Activated naive CD8-positive, alpha-beta T cell treated with anti-CD3 and anti-CD28 coated beads, Interleukin-2, amount 10 ng/mL, durations not matched to agents 7 days and 5 days (primary cell): ENCODE measurements around the gene PIP4K2C. TPM values are rescaled to one million over a fixed set of nuclear protein-coding genes. Genes with fewer than 3 reads are reported as not detected.
A peak's percentile ranks its signal among the peaks of the same experiment; 100 is the strongest.

ENCODE experiments used
- ATAC-seq: fragments of 150-1000 bp; cut with Tn5 transposase; one replicate; pipeline ENCODE4 v1.10.0; 2021; ENCODE audit warnings: low read depth, moderate library complexity
- POLR2A ChIA-PET: fragments of 350-600 bp; sonication (Branson Sonifier 250); formaldehyde crosslinking; loops from one replicate; lab custom pipeline; 2021; ENCODE audit warnings: antibody characterized with exemption; lab: Charles Lee
- DNase-seq: peaks from one replicate; pipeline ENCODE4 v3.0.0; 2021
- H3K27ac Mint-ChIP-seq: one replicate; pipeline ENCODE4 v1.8.0; 2022; ENCODE audit warnings: mild to moderate bottlenecking, mixed read lengths
- H3K27me3 Mint-ChIP-seq: one replicate; pipeline ENCODE4 v1.8.0; 2022; ENCODE audit warnings: mild to moderate bottlenecking, moderate library complexity, mixed read lengths
- H3K36me3 Mint-ChIP-seq: one replicate; pipeline ENCODE4 v1.8.0; 2021; ENCODE audit warnings: mild to moderate bottlenecking, mixed read lengths
- H3K4me1 Mint-ChIP-seq: one replicate; pipeline ENCODE4 v1.8.0; 2021; ENCODE audit warnings: mixed read lengths
- H3K4me3 Mint-ChIP-seq: one replicate; pipeline ENCODE4 v1.8.0; 2022; ENCODE audit warnings: mild to moderate bottlenecking, moderate library complexity, mixed read lengths
- H3K9me3 Mint-ChIP-seq: one replicate; pipeline ENCODE4 v1.8.0; 2021; ENCODE audit warnings: mixed read lengths
- total RNA-seq, 2 experiments: library from RNA; stranded (reverse); gene quantifications; one replicate each; pipeline ENCODE4 v1.2.3, GENCODE V29; 2021

Gene PIP4K2C
- total RNA-seq = 10 to 100 TPM; 21.6 to 24.1 TPM

- Mint-ChIP-seq H3K4me3 (peak within 1 kb of the TSS; percentile 89), H3K27me3 (no peaks in the 10 kb centered on the region), H3K27ac (peak within 1 kb of the TSS; percentile 82), H3K4me1 (peaks cover 21% of the 10 kb centered on the region), H3K36me3 (peaks cover 3% of the 10 kb centered on the region), H3K9me3 (no peaks in the 10 kb centered on the region)
- POLR2A ChIA-PET = interaction anchor here (0.6 to 2.3 kb wide), 9 partner anchors 9 to 154 kb away, joined by 3 to 10 read pairs (median 4); partner anchors contain the start of genes ARHGEF25, DDIT3, DTX3 and TSPAN31
- DNase-seq = peak; percentile 85
- peak; percentile 93 for ATAC-seq
Measured at GRCh38 chr12:57590864-57591781, at the start of gene PIP4K2C. Gene PIP4K2C, plus strand, starts transcription at chr12:57591192. Its CDS starts 98 bp downstream, at chr12:57591290.

- peaks cover 27% of the 10 kb centered on the region for H3K36me3 Mint-ChIP-seq
- H3K4me3 Mint-ChIP-seq = no peak overlapping the region
- no peak for ATAC-seq
- DNase-seq = no peak
- H3K27me3 Mint-ChIP-seq = no peaks in the 10 kb centered on the region
- H3K9me3 Mint-ChIP-seq = no peaks in the 10 kb centered on the region
- no peak overlapping the region for H3K27ac Mint-ChIP-seq
- POLR2A ChIA-PET = interaction anchor here (0.6 kb wide), 1 partner anchor 1595 kb away, joined by 3 read pairs; no protein-coding TSS in a partner anchor
- peaks cover 29% of the 10 kb centered on the region for H3K4me1 Mint-ChIP-seq
Measured at GRCh38 chr12:57541717-57542116, 49.3 kb upstream of the PIP4K2C start.

- Mint-ChIP-seq H3K9me3 (no peaks in the 10 kb centered on the region), H3K27me3 (peaks cover 10% of the 10 kb centered on the region), H3K36me3 (peaks cover 15% of the 10 kb centered on the region), H3K4me3 (no peak overlapping the region), H3K4me1 (peaks cover 32% of the 10 kb centered on the region), H3K27ac (no peak overlapping the region)
- no peak for DNase-seq
- POLR2A ChIA-PET = interaction anchor here (1.2 kb wide), 1 partner anchor 16 kb away, joined by 3 read pairs; no protein-coding TSS in a partner anchor
- no peak for ATAC-seq
Measured at GRCh38 chr12:57543581-57543980, 47.4 kb upstream of the PIP4K2C start.

DNA sequence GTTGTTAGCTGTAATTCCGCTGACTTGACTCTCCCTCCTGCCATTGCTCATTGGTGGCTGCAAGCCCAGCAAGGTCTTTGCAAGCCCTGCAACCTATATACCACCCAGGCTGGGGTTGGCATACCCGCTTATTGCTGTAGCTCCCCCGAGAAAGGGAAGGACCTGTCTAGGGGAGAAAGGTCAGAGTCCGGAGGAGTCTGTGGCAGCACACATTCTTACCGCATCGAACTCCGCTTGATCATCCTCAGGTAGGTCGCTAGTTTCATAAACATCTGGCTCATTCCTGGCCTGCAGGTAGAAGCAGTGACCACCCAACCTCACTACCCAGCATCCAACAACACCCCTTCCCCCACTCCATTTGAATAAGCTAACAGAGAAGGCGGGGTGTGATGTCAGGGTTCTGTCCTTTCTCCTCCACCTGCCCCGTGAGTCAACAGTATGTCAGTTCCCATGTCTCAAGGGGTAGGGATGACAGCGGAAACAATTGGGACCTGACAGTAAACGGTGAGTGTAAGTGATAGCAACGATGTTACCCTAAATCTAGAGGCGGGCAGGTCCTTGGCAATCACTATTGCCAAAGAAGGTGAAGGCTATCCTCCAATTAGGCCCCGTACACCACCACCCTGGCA, 45.1 kb upstream of the PIP4K2C start:
- peak overlapping the region; percentile 99 for H3K4me3 Mint-ChIP-seq
- peaks cover 24% of the 10 kb centered on the region for H3K27me3 Mint-ChIP-seq
- POLR2A ChIA-PET = interaction anchor here (1.2 to 2.6 kb wide), 6 partner anchors 16 to 195 kb away, joined by 3 to 17 read pairs (median 6); partner anchors contain the start of genes DDIT3 and MARS1
- H3K9me3 Mint-ChIP-seq = no peaks in the 10 kb centered on the region
- H3K27ac Mint-ChIP-seq = peak overlapping the region; percentile 94
- ATAC-seq (no peak), DNase-seq (no peak)
- H3K36me3 Mint-ChIP-seq = peaks cover 15% of the 10 kb centered on the region
- peaks cover 43% of the 10 kb centered on the region for H3K4me1 Mint-ChIP-seq

- H3K36me3 Mint-ChIP-seq = peaks cover 12% of the 10 kb centered on the region
- DNase-seq (peak; percentile 85), ATAC-seq (peak; percentile 96)
- H3K4me3 Mint-ChIP-seq = peak within 1 kb of the TSS; percentile 99
- peak within 1 kb of the TSS; percentile 94 for H3K27ac Mint-ChIP-seq
- peaks cover 44% of the 10 kb centered on the region for H3K4me1 Mint-ChIP-seq
- H3K27me3 Mint-ChIP-seq = peaks cover 24% of the 10 kb centered on the region
- H3K9me3 Mint-ChIP-seq = no peaks in the 10 kb centered on the region
- POLR2A ChIA-PET = interaction anchor here (1.2 to 2.6 kb wide), 6 partner anchors 16 to 195 kb away, joined by 3 to 17 read pairs (median 6); partner anchors contain the start of genes DDIT3 and MARS1
Measured at GRCh38 chr12:57546438-57547287, 44.3 kb upstream of the PIP4K2C start, which contains the start of gene DCTN2. Gene DCTN2, minus strand, starts transcription at chr12:57547192. Its CDS starts 129 bp downstream, at chr12:57547063.

- Mint-ChIP-seq H3K36me3 (peaks cover 12% of the 10 kb centered on the region), H3K27ac (peak overlapping the region; percentile 94), H3K9me3 (no peaks in the 10 kb centered on the region), H3K4me3 (peak overlapping the region; percentile 99), H3K4me1 (peaks cover 44% of the 10 kb centered on the region), H3K27me3 (peaks cover 25% of the 10 kb centered on the region)
- DNase-seq = no peak
- ATAC-seq = no peak
- POLR2A ChIA-PET = interaction anchor here (1.2 to 2.6 kb wide), 6 partner anchors 17 to 194 kb away, joined by 3 to 17 read pairs (median 6); partner anchors contain the start of genes DDIT3 and MARS1
Measured at GRCh38 chr12:57547288-57548012, 43.5 kb upstream of the PIP4K2C start.

- POLR2A ChIA-PET = no interaction called here
- ATAC-seq = no peak
- no peak overlapping the region for H3K4me3 Mint-ChIP-seq
- H3K36me3 Mint-ChIP-seq = peaks cover 9% of the 10 kb centered on the region
- no peak for DNase-seq
- no peaks in the 10 kb centered on the region for H3K9me3 Mint-ChIP-seq
- peaks cover 25% of the 10 kb centered on the region for H3K27me3 Mint-ChIP-seq
- H3K4me1 Mint-ChIP-seq = peaks cover 44% of the 10 kb centered on the region
- H3K27ac Mint-ChIP-seq = no peak overlapping the region
Measured at GRCh38 chr12:57548013-57548315, 43.0 kb upstream of the PIP4K2C start.

GRCh38 chr12:57548488-57548887, 42.5 kb upstream of the PIP4K2C start:
- peaks cover 25% of the 10 kb centered on the region for H3K27me3 Mint-ChIP-seq
- peaks cover 9% of the 10 kb centered on the region for H3K36me3 Mint-ChIP-seq
- no peak overlapping the region for H3K27ac Mint-ChIP-seq
- H3K4me1 Mint-ChIP-seq = peaks cover 42% of the 10 kb centered on the region
- no peak overlapping the region for H3K4me3 Mint-ChIP-seq
- DNase-seq (no peak), ATAC-seq (no peak)
- POLR2A ChIA-PET = no interaction called here
- H3K9me3 Mint-ChIP-seq = no peaks in the 10 kb centered on the region

- ATAC-seq = peak; percentile 4
Measured at GRCh38 chr12:57549203-57549908, 41.6 kb upstream of the PIP4K2C start.

DNA sequence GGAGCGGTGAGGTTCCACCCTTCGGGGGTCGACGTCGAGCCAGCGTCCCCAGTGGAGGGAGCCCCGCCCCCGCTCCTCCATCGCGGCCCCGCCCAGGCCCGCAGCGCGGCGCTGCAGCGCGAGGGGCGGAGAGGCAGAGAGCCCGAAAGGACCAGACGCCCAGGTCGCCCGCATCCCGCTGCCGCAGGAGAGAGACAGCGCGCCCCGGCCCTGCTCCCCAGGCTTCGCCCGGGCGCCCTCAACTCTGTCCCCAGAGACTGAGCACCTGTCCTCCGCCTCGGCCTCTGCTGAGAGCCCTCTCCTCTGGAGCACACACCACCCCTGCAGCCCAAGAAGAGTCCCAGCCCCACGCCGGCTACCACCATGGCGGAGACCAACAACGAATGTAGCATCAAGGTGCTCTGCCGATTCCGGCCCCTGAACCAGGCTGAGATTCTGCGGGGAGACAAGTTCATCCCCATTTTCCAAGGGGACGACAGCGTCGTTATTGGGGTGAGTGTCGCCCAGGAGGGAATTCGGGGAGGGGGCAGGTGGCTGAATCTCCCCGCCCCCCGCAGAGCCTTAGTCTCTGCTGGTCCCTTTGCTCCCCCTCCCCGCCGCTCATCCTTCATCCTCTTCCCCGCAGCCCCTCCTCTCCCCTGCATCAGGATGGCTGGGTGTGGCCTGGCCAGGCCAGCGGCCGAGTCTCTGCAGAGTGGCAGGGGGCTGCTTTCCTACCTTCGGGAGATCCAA, 40.9 kb upstream of the PIP4K2C start, which contains the start of gene KIF5A:
Gene KIF5A (plus strand): TSS at position 136 of the 732 bp plus-strand sequence. CDS start 228 bp downstream, at position 364.
- Mint-ChIP-seq H3K4me3 (peak within 1 kb of the TSS; percentile 79), H3K9me3 (no peaks in the 10 kb centered on the region), H3K36me3 (peaks cover 7% of the 10 kb centered on the region)

More at GRCh38 chr12:57549203-57549908, 41.6 kb upstream of the PIP4K2C start:
- POLR2A ChIA-PET = no interaction called here
- Mint-ChIP-seq H3K27me3 (peaks cover 30% of the 10 kb centered on the region), H3K4me1 (peaks cover 36% of the 10 kb centered on the region), H3K36me3 (peaks cover 9% of the 10 kb centered on the region), H3K9me3 (no peaks in the 10 kb centered on the region), H3K4me3 (peak overlapping the region; percentile 79), H3K27ac (no peak overlapping the region)
- peak; percentile 36 for DNase-seq

More for the DNA sequence above, 40.9 kb upstream of the PIP4K2C start, which contains the start of gene KIF5A:
- peaks cover 33% of the 10 kb centered on the region for H3K27me3 Mint-ChIP-seq
- peak within 1 kb of the TSS; percentile 7 for H3K27ac Mint-ChIP-seq
- peak; percentile 61 for ATAC-seq
- peaks cover 31% of the 10 kb centered on the region for H3K4me1 Mint-ChIP-seq
- POLR2A ChIA-PET = no interaction called here
- DNase-seq = peak; percentile 78
